Suprapubic skin (tissue), 4 donors: ENCODE results near the gene B3GALT4.

Experiments
- CTCF ChIP-seq, 2 donors: fragments of 200-600 bp in 1 of 2; fragments of 450-650 bp in 1 of 2; sonication (generic) in 1 of 2; IDR thresholded peaks; one replicate each; pipeline ENCODE4 v1.5.1; 2016 to 2019; ENCODE audit warnings: antibody characterized with exemption in 2 of 2, mild to moderate bottlenecking in 1 of 2, moderate library complexity in 1 of 2
- POLR2A ChIP-seq, 2 donors: fragments of 450-650 bp; IDR thresholded peaks; one replicate each; pipeline ENCODE4 v1.6.1; 2017; ENCODE audit warnings: antibody characterized with exemption in 2 of 2, mild to moderate bottlenecking in 2 of 2, moderate library complexity in 2 of 2
- POLR2AphosphoS5 ChIP-seq, 3 donors: sonication (generic); formaldehyde crosslinking; IDR thresholded peaks; one replicate each; pipeline ENCODE4 v1.6.1; 2017; ENCODE audit warnings: antibody characterized with exemption in 3 of 3

- TF ChIP-seq CTCF (IDR thresholded peaks at IDR 0.05), result no peak
- TF ChIP-seq POLR2A (IDR thresholded peaks at IDR 0.05), result peak; percentile 16 to 63
- peak in 2 of 3 donors; percentile 48 to 76 for TF ChIP-seq POLR2AphosphoS5 (IDR thresholded peaks at IDR 0.05)
Observed at GRCh38 chr6:33297956-33298772, 21.2 kb downstream of the B3GALT4 start.
